HEK293 (cell line): Measurements from ENCODE around the gene LGALS3BP.
"Not testable (repeated sequence)": the region's sequence is repeated elsewhere in the genome, so short reads cannot be mapped to it uniquely, and the experiment has no call there.

ENCODE experiments used
- CTCF ChIA-PET: fragments of 350-600 bp; formaldehyde crosslinking; extraction: SDS; loops from one replicate; lab custom pipeline; 2021; ENCODE audit warnings: antibody characterized with exemption; lab: Yijun Ruan, JAX
- POLR2A ChIA-PET: fragments of 300-600 bp; formaldehyde crosslinking; extraction: SDS; loops from one replicate; lab custom pipeline; 2020; ENCODE audit warnings: antibody characterized with exemption, inconsistent platforms; lab: Yijun Ruan, JAX
- H3K27ac ChIP-seq: fragments of 200-500 bp; sonication (Bioruptor generic); 2 replicates; pipeline ENCODE4 v1.5.1; 2014; ENCODE audit warnings: low read depth, low read length, control low read depth, inconsistent platforms; ENCODE audit errors: extremely low read depth
- H3K36me3 ChIP-seq, 2 experiments: fragments of 200-500 bp in 1 of 2; sonication (Bioruptor generic) in 1 of 2; 1 replicate in 1 of 2; 2 replicates in 1 of 2; pipeline ENCODE4 v1.5.1; 2014 to 2017; ENCODE audit warnings: inconsistent platforms in 2 of 2, low read length in 2 of 2; ENCODE audit not compliant: control insufficient read depth in 2 of 2, insufficient read depth in 1 of 2
- H3K4me1 ChIP-seq: fragments of 200-500 bp; sonication (Bioruptor generic); 2 replicates; pipeline ENCODE4 v1.5.1; 2014; ENCODE audit warnings: mild to moderate bottlenecking, low read length, inconsistent platforms; ENCODE audit not compliant: control insufficient read depth, insufficient read depth
- H3K4me3 ChIP-seq: 2 replicates; pipeline ENCODE4 v1.5.1; 2011; ENCODE audit warnings: low read depth, mild to moderate bottlenecking, control low read depth, low read length, moderate library complexity
- H3K9me3 ChIP-seq: fragments of 200-500 bp; sonication (Bioruptor generic); 2 replicates; pipeline ENCODE4 v1.5.1; 2014; ENCODE audit warnings: low read depth, low read length, inconsistent platforms; ENCODE audit not compliant: control insufficient read depth, insufficient read depth
- FEZF1 ChIP-seq: fragments of 450-650 bp; formaldehyde crosslinking; IDR thresholded peaks from 2 replicates; pipeline ENCODE4 v1.5.1; 2016; ENCODE audit warnings: missing biosample characterization, missing genetic modification characterization
- GLIS1 ChIP-seq: fragments of 450-650 bp; formaldehyde crosslinking; IDR thresholded peaks from 2 replicates; pipeline ENCODE4 v1.5.1; 2016; ENCODE audit warnings: missing biosample characterization, missing genetic modification characterization
- OVOL3 ChIP-seq: fragments of 450-650 bp; formaldehyde crosslinking; IDR thresholded peaks from 2 replicates; pipeline ENCODE4 v1.5.1; 2016; ENCODE audit warnings: missing biosample characterization, missing genetic modification characterization
- PRDM6 ChIP-seq: fragments of 450-650 bp; formaldehyde crosslinking; IDR thresholded peaks from 2 replicates; pipeline ENCODE4 v1.5.1; 2017; ENCODE audit warnings: missing biosample characterization, missing genetic modification characterization
- SALL2 ChIP-seq: fragments of 450-650 bp; formaldehyde crosslinking; IDR thresholded peaks from 2 replicates; pipeline ENCODE4 v1.5.0; 2017; ENCODE audit warnings: missing biosample characterization, mild to moderate bottlenecking, missing genetic modification characterization, borderline replicate concordance
- TCF7L2 ChIP-seq: IDR thresholded peaks from 2 replicates; pipeline ENCODE4 v1.6.1; 2011; ENCODE audit warnings: low read depth, mild to moderate bottlenecking, inconsistent platforms, low read length, moderate library complexity, borderline replicate concordance
- YY1 ChIP-seq: fragments of 450-650 bp; formaldehyde crosslinking; IDR thresholded peaks from 2 replicates; pipeline ENCODE4 v1.5.1; 2018; ENCODE audit warnings: missing biosample characterization, missing genetic modification characterization
- ZNF148 ChIP-seq: fragments of 450-650 bp; formaldehyde crosslinking; IDR thresholded peaks from 2 replicates; pipeline ENCODE4 v1.5.0; 2017; ENCODE audit warnings: missing biosample characterization, missing genetic modification characterization, borderline replicate concordance
- ZNF19 ChIP-seq: fragments of 450-650 bp; formaldehyde crosslinking; IDR thresholded peaks from 2 replicates; pipeline ENCODE4; 2016; ENCODE audit warnings: missing biosample characterization, missing genetic modification characterization, low read depth
- ZNF341 ChIP-seq: fragments of 450-650 bp; formaldehyde crosslinking; IDR thresholded peaks from 2 replicates; pipeline ENCODE4; 2016; ENCODE audit warnings: low read depth, missing biosample characterization, missing genetic modification characterization
- ZNF350 ChIP-seq: fragments of 450-650 bp; formaldehyde crosslinking; IDR thresholded peaks from 2 replicates; pipeline ENCODE4 v1.5.0; 2017; ENCODE audit warnings: missing biosample characterization, mild to moderate bottlenecking, missing genetic modification characterization
- ZNF37A ChIP-seq: fragments of 450-650 bp; IDR thresholded peaks from 2 replicates; pipeline ENCODE4 v1.5.1; 2018; ENCODE audit warnings: missing biosample characterization, missing genetic modification characterization
- ZNF394 ChIP-seq: fragments of 450-650 bp; formaldehyde crosslinking; IDR thresholded peaks from 2 replicates; pipeline ENCODE4 v1.5.1; 2016; ENCODE audit warnings: missing biosample characterization, missing genetic modification characterization, mild to moderate bottlenecking, moderate library complexity, borderline replicate concordance
- ZNF624 ChIP-seq: fragments of 450-650 bp; formaldehyde crosslinking; IDR thresholded peaks from 2 replicates; pipeline ENCODE4 v1.5.1; 2017; ENCODE audit warnings: missing biosample characterization, missing genetic modification characterization
- ZNF677 ChIP-seq: fragments of 450-650 bp; IDR thresholded peaks from 2 replicates; pipeline ENCODE4 v1.5.0; 2018; ENCODE audit warnings: missing biosample characterization, mild to moderate bottlenecking, missing genetic modification characterization, moderate library complexity
- ZNF791 ChIP-seq: fragments of 450-650 bp; formaldehyde crosslinking; IDR thresholded peaks from 2 replicates; pipeline ENCODE4 v1.5.1; 2016; ENCODE audit warnings: missing biosample characterization, missing genetic modification characterization
- TF ChIP-seq, protein P1 (sequence below): fragments of 450-650 bp; formaldehyde crosslinking; IDR thresholded peaks from 2 replicates; pipeline ENCODE4; 2016; ENCODE audit warnings: missing biosample characterization, missing genetic modification characterization
- TF ChIP-seq, protein P2 (sequence below): fragments of 450-650 bp; IDR thresholded peaks from 2 replicates; pipeline ENCODE4 v1.5.1; 2018; ENCODE audit warnings: missing biosample characterization, missing genetic modification characterization

Gene LGALS3BP

GRCh38 chr17:78963378-78963777 lies 16.3 kb downstream of the LGALS3BP start:
- Histone ChIP-seq H3K4me1 (no peaks in the 10 kb centered on the region), H3K9me3 (no peaks in the 10 kb centered on the region), H3K27ac (no peak overlapping the region)
- TF ChIP-seq YY1 (tag by site-specific recombination) (no peak), ZNF350 (tag by site-specific recombination) (no peak), ZNF624 (tag by site-specific recombination) (no peak), ZNF148 (no peak), ZNF37A (tag by site-specific recombination) (no peak), FEZF1 (tag by site-specific recombination) (no peak), ZNF19 (no peak), TCF7L2 (no peak), SALL2 (tag by site-specific recombination) (no peak), ZNF341 (tag by site-specific recombination) (no peak), OVOL3 (tag by site-specific recombination) (no peak), GLIS1 (tag by site-specific recombination) (no peak), ZNF394 (tag by site-specific recombination) (no peak), ZNF677 (tag by site-specific recombination) (no peak), ZNF791 (tag by site-specific recombination) (no peak), PRDM6 (tag by site-specific recombination) (no peak)
- TF ChIP-seq, protein P1, sequence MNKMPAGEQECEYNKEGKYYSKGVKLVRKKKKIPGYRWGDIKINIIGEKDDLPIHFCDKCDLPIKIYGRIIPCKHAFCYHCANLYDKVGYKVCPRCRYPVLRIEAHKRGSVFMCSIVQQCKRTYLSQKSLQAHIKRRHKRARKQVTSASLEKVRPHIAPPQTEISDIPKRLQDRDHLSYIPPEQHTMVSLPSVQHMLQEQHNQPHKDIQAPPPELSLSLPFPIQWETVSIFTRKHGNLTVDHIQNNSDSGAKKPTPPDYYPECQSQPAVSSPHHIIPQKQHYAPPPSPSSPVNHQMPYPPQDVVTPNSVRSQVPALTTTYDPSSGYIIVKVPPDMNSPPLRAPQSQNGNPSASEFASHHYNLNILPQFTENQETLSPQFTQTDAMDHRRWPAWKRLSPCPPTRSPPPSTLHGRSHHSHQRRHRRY (tag by site-specific recombination) = no peak
- TF ChIP-seq, protein P2, sequence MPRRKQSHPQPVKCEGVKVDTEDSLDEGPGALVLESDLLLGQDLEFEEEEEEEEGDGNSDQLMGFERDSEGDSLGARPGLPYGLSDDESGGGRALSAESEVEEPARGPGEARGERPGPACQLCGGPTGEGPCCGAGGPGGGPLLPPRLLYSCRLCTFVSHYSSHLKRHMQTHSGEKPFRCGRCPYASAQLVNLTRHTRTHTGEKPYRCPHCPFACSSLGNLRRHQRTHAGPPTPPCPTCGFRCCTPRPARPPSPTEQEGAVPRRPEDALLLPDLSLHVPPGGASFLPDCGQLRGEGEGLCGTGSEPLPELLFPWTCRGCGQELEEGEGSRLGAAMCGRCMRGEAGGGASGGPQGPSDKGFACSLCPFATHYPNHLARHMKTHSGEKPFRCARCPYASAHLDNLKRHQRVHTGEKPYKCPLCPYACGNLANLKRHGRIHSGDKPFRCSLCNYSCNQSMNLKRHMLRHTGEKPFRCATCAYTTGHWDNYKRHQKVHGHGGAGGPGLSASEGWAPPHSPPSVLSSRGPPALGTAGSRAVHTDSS (tag by site-specific recombination) = no peak
- TF ChIP-seq, all 188 proteins: peak for 0
- ChIA-PET CTCF (interaction anchor here (3.4 to 6.8 kb wide), 2 partner anchors 8 to 98 kb away, joined by 22 to 58 read pairs; no protein-coding TSS in a partner anchor), POLR2A (interaction anchor here (0.9 kb wide), 2 partner anchors 30 to 34 kb away, joined by 8 read pairs; no protein-coding TSS in a partner anchor)
- peaks cover 1 to 21% of the 10 kb centered on the region in 2 experiments; a peak in 2 of 3 replicates for H3K36me3 ChIP-seq
- H3K4me3 ChIP-seq = no peak overlapping the region

- not testable (repeated sequence) for H3K4me3 ChIP-seq, H3K27ac ChIP-seq, H3K4me1 ChIP-seq, H3K9me3 ChIP-seq
- ChIA-PET POLR2A (interaction anchor here (0.7 kb wide), 1 partner anchor 101 kb away, joined by 4 read pairs; no protein-coding TSS in a partner anchor), CTCF (interaction anchor here (6.8 kb wide), 1 partner anchor 8 kb away, joined by 58 read pairs; no protein-coding TSS in a partner anchor)
- peaks cover 0 to 17% of the 10 kb centered on the region in 2 experiments; a peak in 1 of 3 replicates for H3K36me3 ChIP-seq
Observed at GRCh38 chr17:78962984-78963348, 16.8 kb downstream of the LGALS3BP start.
